ENCODE measurements around the gene ATG7. TPM values are rescaled to one million over a fixed set of nuclear protein-coding genes. Genes with fewer than 3 reads are reported as not detected.
"Not testable (repeated sequence)": the region's sequence is repeated elsewhere in the genome, so short reads cannot be mapped to it uniquely, and the experiment has no call there.

The ATG7 gene
- total RNA-seq, 1 experiment from 2014 or later = 59.1 TPM

DNA sequence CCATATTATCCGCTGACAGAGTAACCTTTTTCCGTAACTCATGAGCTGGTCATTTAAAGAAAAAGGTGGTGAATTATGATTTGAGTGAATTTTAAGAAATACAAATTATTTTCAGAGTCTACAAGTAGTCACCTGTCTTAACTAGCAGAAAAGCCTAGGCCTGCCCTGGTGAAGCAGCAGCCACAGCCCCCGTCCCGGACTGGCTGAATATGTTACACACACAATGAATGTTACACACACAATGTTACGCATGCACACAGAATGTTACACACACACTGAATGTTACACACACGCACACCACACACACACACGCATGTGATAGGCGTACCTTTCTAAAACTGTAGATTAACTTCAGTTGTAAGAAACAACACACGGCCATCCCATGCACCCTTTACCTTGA, 293.7 kb downstream of the ATG7 start:
- no peak for DNase-seq (ENCODE audit: low spot score)

- DNase-seq (ENCODE audit: low spot score) = no peak
Observed at GRCh38 chr3:11566478-11566877, 294.3 kb downstream of the ATG7 start.

- no peak for DNase-seq (ENCODE audit: low spot score)
Observed at GRCh38 chr3:11566916-11567315, 294.7 kb downstream of the ATG7 start.

- DNase-seq (ENCODE audit: low spot score) = peak; percentile 86
Observed at GRCh38 chr3:11567516-11568467, 295.6 kb downstream of the ATG7 start.

- peak; percentile 90 for DNase-seq (ENCODE audit: low spot score)
Observed at GRCh38 chr3:11568503-11569155, 296.4 kb downstream of the ATG7 start.

DNA sequence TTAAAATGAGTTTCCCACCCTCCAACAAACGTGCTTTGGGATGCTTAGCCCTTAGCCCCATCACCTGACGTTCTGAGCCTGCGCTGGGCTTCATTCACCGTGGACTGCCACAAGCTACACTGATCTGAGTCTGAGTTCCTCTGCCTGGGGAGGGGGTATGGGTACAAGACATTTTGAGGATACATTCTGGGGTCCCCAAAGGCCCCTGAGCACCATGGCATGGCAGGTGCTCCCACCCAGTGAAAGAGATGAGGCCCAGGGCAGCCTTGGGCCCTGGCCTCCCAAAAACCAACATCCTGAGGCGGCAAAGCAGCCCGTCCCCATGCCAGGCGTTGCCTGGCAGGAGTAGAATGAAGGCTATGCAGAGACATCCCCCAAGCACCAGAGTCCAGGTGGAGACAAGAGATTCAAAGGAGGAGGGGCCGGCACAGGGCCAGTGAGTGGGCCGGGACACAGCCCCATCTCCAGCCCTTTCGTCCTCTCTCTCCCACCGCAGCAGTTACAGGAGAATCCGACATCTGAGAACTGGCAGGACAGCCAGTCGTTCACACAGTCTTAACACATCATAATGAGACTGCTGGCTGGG, 297.1 kb downstream of the ATG7 start:
- no peak for DNase-seq (ENCODE audit: low spot score)

DNA sequence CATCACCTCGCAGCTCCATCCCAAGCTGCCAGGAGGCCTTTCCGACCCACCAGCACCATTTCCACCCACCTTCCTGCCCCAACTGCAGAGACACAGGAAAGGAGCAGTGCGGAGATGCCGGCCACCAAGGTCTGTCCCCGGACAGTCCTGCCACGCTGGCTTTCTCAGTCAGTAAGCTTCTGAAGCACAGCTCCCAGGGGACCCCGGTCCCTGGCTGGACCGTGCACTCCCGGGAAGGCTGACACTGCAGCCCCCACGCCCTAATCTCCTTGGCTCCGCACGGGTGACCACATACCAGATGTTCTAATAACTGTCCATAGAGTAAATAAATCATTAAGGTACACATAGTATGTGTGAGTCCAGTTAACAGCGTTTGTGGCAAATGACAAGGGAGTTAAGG, 298.1 kb downstream of the ATG7 start:
- no peak for DNase-seq (ENCODE audit: low spot score)

DNA sequence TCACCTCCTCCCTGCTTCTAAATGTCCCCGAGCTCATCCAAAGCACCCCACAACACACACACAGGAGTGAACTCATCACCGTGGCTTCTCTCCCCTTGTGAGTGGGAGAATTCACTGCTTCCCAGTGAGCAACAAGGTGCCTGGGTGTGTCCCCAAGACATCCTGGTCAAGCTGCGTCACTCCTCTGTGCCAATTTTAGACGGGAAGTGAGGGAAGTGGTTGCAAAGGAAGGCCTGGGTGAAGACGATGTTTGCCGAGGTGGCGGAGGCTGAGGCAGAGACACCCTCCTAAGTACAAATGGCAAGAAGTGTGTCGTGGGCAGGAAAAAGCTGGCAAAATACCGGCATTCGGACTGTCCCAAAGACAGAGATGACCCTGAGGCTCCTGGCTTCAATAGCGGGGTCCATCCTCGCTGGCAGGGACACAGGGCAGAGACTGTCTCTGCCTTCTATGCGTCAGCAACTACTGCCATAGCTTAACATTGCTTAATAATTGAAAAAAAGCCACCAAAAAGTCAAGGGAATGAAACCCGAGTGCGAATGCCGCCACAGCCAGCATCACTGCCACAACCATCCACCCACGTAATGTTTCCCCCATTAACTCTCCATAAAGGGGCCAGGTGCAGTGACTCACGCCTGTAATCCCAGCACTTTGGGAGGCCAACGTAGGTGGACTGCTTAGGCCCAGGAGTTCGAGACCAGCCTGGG, 298.7 kb downstream of the ATG7 start:
- DNase-seq (ENCODE audit: low spot score) = peak; percentile 66

DNA sequence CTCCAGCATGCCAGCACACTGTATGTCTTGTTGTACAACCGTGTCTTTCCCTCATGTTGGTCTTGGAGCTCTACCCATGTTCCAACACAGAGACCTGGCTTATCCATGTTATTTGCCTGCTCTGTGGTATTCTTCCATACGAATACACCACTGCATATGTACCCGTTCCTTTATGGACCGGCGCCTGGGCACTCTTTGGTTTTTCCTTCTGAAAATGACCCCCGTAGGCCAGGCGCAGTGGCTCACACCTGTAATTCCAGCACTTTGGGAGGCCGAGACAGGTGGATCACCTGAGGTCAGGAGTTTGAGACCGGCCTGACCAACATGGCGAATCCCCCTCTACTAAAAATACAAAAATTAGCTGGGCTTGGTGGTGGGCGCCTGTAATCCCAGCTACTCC, 300.5 kb downstream of the ATG7 start:
- DNase-seq (ENCODE audit: low spot score) = not testable (repeated sequence)

DNA sequence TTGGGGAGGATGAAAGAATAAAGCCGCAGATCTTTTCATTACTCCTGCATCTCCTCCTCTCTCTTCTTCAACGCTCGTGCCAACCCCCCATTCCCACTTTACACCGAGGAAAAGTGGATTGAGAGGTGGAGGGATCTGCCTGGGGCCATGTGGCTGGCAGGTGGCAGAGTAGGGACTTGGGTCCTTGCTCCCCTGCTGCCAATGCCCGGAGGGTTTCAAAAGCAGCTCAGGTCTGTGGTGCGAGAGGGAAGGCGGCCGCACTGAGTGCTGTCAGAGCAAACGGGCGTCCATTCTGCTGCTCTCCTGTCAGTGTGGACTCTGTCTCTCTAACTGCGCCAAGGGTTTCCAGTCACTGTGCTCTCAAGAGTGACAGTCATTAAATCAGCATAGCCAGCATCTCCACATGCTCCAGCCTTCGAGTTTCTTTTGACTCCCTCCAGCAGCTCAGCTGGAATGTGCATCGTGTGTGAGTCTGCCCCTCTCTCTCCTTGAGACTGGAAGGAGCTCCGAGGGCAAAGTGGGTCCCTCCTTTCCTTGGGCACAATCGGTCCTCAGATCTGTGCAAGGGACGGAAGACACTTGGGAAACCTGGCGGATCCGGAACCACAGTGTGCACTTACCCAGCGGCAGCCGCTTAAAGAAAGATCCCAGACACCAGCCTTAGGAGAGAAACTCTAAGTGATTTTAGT, 302.9 kb downstream of the ATG7 start:
- DNase-seq (ENCODE audit: low spot score) = no peak

DNA sequence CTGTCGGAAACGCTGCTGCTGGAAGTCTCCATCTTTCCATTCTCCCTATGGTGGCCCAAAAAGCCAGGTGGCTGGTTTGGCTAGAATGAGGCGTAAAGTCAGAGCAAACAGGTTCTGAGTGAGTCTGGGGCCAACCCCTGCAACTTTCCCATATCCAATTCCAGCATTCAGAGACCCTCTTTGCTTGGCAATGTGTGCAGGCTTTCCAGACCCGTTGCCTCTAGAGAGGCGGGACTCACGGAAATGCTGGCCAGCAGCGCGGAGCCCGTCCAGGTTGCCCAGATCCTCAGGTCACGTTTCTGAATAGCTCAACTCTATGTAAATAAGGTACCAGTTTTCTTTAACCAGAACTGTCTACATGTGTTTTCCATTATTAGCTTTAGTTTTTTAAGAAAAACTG, 303.5 kb downstream of the ATG7 start:
- DNase-seq (ENCODE audit: low spot score) = no peak

DNA sequence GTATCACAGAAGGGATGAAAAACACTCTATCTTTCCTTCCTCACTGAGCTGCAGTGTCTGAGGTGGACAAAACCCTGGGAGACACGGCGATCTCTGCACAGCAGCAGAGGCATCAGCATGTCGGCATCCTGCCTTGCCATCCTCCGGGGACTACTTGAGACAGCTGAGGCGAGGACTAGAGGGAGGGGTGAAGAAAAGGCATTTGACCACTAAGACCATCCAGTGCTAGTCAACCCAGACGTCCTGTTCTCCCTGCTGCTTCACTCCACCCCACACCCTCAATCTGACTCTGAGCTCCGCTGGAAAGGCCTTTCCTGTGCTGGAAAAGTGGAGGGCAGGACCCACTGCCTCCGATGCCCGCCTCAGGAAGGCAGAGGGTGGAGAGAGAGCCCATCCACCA, 304.3 kb downstream of the ATG7 start:
- no peak for DNase-seq (ENCODE audit: low spot score)

DNA sequence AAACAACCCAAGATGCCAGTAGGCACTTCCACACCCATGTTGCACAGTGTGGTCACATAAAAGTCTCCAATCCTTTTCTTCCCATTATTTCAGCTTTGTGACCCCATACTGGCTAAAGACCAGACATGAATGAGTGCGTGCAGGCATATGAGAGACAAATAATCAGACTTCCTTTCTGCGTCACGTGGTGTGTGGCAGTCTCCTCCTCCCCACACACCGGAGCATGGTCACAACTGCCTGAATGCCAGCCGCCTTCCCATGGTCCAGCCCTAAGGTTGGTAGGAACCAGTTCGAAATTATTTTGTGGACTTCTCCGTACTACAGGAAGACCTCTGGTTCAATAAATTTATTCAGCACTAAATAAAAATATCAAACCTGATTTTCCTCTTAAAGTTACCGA, 306.0 kb downstream of the ATG7 start:
- DNase-seq (ENCODE audit: low spot score) = no peak

DNA sequence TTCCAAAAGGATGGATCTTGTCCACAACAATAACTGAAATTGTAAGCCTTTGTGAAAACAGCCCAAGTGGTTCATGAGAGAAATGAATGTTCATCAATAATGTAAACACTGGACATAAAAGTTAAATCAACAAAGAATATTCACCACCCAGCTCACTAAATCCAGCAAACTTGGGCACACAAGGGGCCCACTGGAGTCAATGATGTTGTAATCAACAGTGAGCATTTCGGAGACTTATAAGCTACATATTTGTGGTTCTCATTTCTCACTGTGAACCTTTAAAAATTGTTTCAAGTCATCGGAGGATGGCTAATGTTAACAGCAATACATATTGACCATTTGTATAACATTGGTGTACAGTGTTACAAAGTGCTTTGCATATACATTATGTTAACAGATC, 308.4 kb downstream of the ATG7 start:
- DNase-seq (ENCODE audit: low spot score) = no peak

DNA sequence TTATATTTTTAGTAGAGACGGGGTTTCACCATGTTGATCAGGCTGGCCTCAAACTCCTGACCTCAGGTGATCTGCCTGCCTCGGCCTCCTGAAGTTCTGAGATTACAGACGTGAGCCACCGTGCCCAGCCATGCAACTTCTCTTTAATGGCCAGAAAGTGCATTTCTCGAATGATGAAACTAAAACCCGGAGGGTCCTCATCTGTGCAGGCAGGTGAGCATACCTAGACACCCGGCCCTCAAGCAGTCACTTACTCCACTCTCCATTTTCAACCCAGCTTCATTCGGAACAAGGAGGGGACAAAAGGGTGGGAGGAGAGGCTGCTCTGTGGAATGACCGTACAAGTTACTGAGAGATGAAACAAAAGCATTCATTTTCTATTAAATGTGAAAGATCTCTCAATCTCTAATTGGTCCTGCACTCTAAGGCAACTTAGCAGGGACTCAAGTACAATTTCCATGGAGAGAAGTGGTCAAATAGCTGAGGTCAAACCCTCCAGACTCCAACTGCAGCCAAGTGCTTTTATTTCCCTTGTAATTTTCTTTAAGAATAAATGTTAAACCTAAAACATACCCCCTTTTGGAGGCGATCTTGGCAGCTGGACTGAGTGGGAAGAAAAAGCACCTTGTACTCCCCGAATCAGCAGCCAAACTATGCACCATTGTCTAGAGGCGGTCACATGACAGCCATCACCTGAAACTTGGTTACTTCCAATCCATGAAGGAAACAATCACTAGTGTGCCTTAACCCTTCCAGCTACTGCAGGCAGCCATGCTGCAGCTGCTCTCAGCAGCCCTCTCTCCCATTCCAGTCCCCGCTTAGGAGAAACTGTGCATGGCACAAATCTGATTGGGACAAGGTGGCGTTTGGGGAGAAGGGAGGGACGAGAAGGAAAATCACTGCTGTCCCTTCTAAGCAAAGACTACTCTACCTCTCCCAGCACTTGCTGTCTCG, 309.3 kb downstream of the ATG7 start:
- DNase-seq (ENCODE audit: low spot score) = no peak

DNA sequence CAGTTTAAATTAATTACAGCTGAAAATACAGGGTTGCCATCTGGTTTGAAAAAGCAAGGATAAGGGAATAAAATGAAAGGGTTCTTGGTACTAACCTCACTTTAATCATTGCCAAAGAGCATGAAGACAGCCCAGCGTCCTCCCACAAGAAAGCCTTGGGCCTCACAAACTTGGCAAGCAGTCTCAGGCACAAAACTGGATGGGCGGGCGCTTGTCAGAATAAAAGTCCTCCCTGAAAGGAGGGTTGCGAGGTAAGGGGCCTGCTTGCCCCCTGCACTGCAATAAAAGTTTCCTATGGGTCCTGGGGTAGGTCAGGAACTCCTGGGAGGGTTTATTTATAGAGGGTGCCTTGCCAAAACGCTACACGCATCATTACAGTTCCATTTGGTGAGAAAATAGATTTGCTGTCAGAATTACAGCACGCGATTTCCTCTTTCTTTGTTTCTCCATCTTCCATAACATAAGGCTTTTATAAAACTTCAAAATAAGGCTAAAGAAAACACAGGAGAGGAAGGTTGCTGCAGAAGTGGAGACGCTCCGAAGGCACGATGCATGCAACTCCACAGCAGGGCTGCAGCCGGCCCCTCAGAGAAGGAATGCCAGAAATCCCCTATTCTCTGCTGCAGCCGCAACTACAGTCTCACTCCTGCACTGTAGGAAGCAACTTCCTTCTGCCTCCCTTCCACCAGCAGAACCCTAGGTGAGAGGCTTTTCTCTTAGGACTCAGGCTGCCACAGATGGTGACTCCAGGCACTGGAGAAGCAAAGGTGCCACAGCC, 310.2 kb downstream of the ATG7 start:
- DNase-seq (ENCODE audit: low spot score) = peak; percentile 82

DNA sequence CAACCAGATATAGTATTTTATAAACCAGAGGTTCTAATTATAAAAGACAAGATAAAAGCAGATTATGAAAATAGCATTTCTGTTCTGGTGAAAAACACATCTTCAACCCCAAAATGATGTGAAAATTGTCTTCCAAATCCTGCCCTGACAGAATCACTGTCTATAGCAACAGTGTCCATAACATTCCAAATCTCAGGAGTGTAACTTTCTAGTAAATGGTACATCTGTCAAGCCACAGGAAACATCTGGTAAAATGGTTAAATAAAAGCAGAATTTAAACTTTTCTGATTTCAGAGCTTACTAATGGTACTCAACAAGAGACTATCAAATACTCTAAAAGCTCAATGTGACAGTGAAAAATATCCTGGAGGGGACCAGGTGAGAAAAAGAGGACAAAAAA, 311.0 kb downstream of the ATG7 start:
- no peak for DNase-seq (ENCODE audit: low spot score)

DNA sequence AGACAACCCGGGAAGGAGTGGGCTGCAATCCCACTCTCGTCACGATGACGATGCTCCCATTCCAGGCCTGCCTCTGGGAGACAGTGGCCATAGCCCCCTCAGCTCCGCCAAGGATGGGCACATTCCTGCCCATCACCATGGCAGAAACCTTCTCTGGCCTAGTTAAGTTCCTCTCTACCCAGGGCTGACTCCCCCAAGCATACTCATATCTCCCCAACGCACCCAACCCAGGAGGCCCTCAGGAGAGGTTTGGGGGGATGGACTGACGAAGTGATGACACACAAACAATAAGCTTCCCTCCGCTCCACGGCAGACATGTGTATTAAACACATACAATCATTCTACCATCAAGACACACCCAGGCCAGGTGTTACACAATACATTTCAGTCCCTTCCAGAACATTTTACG, 311.4 kb downstream of the ATG7 start:
- no peak for DNase-seq (ENCODE audit: low spot score)

DNA sequence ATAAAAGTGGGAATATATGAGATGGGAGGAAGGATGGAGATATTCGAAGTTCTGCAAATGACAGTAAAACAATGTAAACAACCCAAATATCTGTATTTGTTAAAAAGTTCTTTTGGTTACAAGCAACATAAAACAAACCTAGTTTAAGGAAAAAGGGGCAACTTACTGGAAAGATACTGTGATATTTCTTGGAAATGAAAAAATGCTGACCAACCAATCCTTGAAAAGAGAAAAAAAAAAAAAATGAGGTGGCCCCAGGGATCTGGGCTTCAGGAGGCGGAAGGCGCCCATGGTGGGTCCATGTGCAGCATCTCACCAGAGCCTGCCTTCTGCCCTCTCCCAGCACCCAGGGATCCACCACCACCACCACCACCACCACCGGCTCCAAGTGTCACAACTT, 312.4 kb downstream of the ATG7 start:
- no peak for DNase-seq (ENCODE audit: low spot score)

DNA sequence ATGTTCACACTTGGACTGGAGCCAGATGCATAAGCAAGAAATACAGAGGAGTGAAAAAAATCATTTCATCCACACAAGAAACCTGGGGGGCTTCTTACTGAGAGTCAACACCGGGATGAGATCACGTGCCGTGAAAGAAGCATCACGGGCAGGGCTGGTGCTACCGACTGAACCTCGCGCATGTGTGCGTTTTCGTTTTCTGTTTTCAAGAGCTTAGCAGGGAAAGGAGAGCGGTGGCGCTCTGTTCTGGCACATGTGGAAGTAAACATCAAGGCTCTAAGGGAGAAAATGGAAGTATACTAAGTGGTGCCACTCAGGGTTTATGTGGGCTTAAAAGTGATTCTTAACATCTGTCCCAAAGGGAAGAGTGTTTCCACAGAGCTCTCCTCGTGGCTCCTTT, 315.6 kb downstream of the ATG7 start:
- DNase-seq (ENCODE audit: low spot score) = no peak

Data from H4 (cell line).